ENCODE measurements around the gene TMEM240. TPM values are rescaled to one million over a fixed set of nuclear protein-coding genes. Genes with fewer than 3 reads are reported as not detected.

The TMEM240 gene
- total RNA-seq, 1 experiment from 2014 or later, result 1.2 TPM

GRCh38 chr1:1536938-1537546, 3.4 kb downstream of the TMEM240 start:
- no peak for TF ChIP-seq CTCF (IDR thresholded peaks at IDR 0.05; ENCODE audit: insufficient read depth in 1 of 2, low read depth in 1 of 2, low read length in 1 of 2, severe bottlenecking in 1 of 2, unreplicated experiment in 1 of 2)
- H3K4me1 ChIP-seq, result no peaks in the 10 kb centered on the region
- no peak overlapping the region for H3K27ac Mint-ChIP-seq (ENCODE audit: unreplicated experiment)

GRCh38 chr1:1536019-1536937, 4.1 kb downstream of the TMEM240 start:
- H3K9me3 Mint-ChIP-seq (ENCODE audit: unreplicated experiment), result no peaks in the 10 kb centered on the region

More at GRCh38 chr1:1536938-1537546, 3.4 kb downstream of the TMEM240 start:
- Mint-ChIP-seq H3K4me1 (ENCODE audit: low read depth, unreplicated experiment) (no peaks in the 10 kb centered on the region), H3K4me3 (ENCODE audit: unreplicated experiment) (no peak overlapping the region), H3K36me3 (ENCODE audit: insufficient read depth, unreplicated experiment) (peaks cover 47% of the 10 kb centered on the region), H3K27me3 (ENCODE audit: insufficient read depth, unreplicated experiment) (no peaks in the 10 kb centered on the region), H3K9me3 (ENCODE audit: unreplicated experiment) (no peaks in the 10 kb centered on the region)
- ChIA-PET CTCF (no interaction called here), POLR2A (no interaction called here)
- intact Hi-C loops (cut with micrococcal nuclease; ENCODE audit: unreplicated experiment), result no loop called here
- DNase-seq, result no peak
- no peak overlapping the region for H3K4me3 ChIP-seq (ENCODE audit: low read depth, low read length)
- H3K9me3 ChIP-seq, result no peaks in the 10 kb centered on the region
- H3K27me3 ChIP-seq (replicated peaks; ENCODE audit: control insufficient read depth, insufficient read depth, low read length), result no peaks in the 10 kb centered on the region
- no TSS peak for BruUV-seq (replicated peaks)
- no peaks in the 10 kb centered on the region for H3K36me3 ChIP-seq (ENCODE audit: control insufficient read depth, insufficient read depth, low read length)

More at GRCh38 chr1:1536019-1536937, 4.1 kb downstream of the TMEM240 start:
- no peak for DNase-seq
- Mint-ChIP-seq H3K4me3 (ENCODE audit: unreplicated experiment) (no peak overlapping the region), H3K4me1 (ENCODE audit: low read depth, unreplicated experiment) (no peaks in the 10 kb centered on the region), H3K27ac (ENCODE audit: unreplicated experiment) (no peak overlapping the region), H3K27me3 (ENCODE audit: insufficient read depth, unreplicated experiment) (no peaks in the 10 kb centered on the region), H3K36me3 (ENCODE audit: insufficient read depth, unreplicated experiment) (peaks cover 47% of the 10 kb centered on the region)
- intact Hi-C loops (cut with micrococcal nuclease; ENCODE audit: unreplicated experiment), result no loop called here
- Histone ChIP-seq H3K9me3 (no peaks in the 10 kb centered on the region), H3K4me3 (ENCODE audit: low read depth, low read length) (no peak overlapping the region), H3K27me3 (replicated peaks; ENCODE audit: control insufficient read depth, insufficient read depth, low read length) (no peaks in the 10 kb centered on the region), H3K36me3 (ENCODE audit: control insufficient read depth, insufficient read depth, low read length) (no peaks in the 10 kb centered on the region), H3K4me1 (no peaks in the 10 kb centered on the region)
- ChIA-PET CTCF (no interaction called here), POLR2A (no interaction called here)
- no TSS peak for BruUV-seq (replicated peaks)
- TF ChIP-seq CTCF (IDR thresholded peaks at IDR 0.05; ENCODE audit: insufficient read depth in 1 of 2, low read depth in 1 of 2, low read length in 1 of 2, severe bottlenecking in 1 of 2, unreplicated experiment in 1 of 2), result no peak

Measured in Caco-2 (cell line).